K562 (cell line): ENCODE results near the gene SLC39A6.

Experiments
- ELF1 ChIP-seq: fragments of 200-800 bp; sonication (Bioruptor generic); IDR thresholded peaks from 2 replicates; pipeline ENCODE4 v1.6.1; 2016; ENCODE audit warnings: missing genetic modification characterization, missing compliant biosample characterization
- EZH2 ChIP-seq: IDR thresholded peaks from 2 replicates; pipeline ENCODE4 v1.6.1; 2012; ENCODE audit warnings: low read depth, mild to moderate bottlenecking, inconsistent platforms, low read length, borderline replicate concordance
- FUS ChIP-seq: fragments of 200-400 bp; formaldehyde crosslinking; optimal IDR thresholded peaks from 2 replicates; pipeline ENCODE3; 2017; ENCODE audit warnings: low read depth, low read length
- POLR2A ChIP-seq: fragments of 450-650 bp; conservative IDR thresholded peaks from 2 replicates; pipeline ENCODE4 v1.6.1; 2016
- RBM25 ChIP-seq: fragments of 200-400 bp; formaldehyde crosslinking; IDR thresholded peaks from 2 replicates; pipeline ENCODE4 v1.6.1; 2018; ENCODE audit warnings: low read length, low read depth, moderate library complexity; ENCODE audit not compliant: severe bottlenecking
- SPI1 ChIP-seq: IDR thresholded peaks from 2 replicates; pipeline ENCODE4 v1.6.1; 2011; ENCODE audit warnings: low read depth, low read length, control low read depth, borderline replicate concordance
- ZNF121 ChIP-seq: sonication (generic); formaldehyde crosslinking; conservative IDR thresholded peaks from 2 replicates; pipeline ENCODE4 v1.8.0; 2022; ENCODE audit warnings: missing genetic modification reagents
- ZNF133 ChIP-seq: fragments of 250-450 bp; sonication (Bioruptor Pico); IDR thresholded peaks from 2 replicates; pipeline ENCODE4 v1.4.0; 2020; ENCODE audit warnings: mild to moderate bottlenecking
- ZNF174 ChIP-seq: fragments of 250-450 bp; sonication (Bioruptor Pico); IDR thresholded peaks from 2 replicates; pipeline ENCODE4 v1.4.0; 2020; ENCODE audit warnings: mild to moderate bottlenecking
- TF ChIP-seq, protein P1 (sequence below): fragments of 450-650 bp; formaldehyde crosslinking; IDR thresholded peaks from 2 replicates; pipeline ENCODE4 v1.4.0; 2022; ENCODE audit warnings: missing genetic modification characterization
- TF ChIP-seq, protein P2 (sequence below): fragments of 450-650 bp; IDR thresholded peaks from 2 replicates; pipeline ENCODE4 v1.6.1; 2017; ENCODE audit warnings: mild to moderate bottlenecking, moderate library complexity
- TF ChIP-seq, protein P3 (sequence below), 3 experiments: IDR thresholded peaks in 2 of 3; conservative IDR thresholded peaks in 1 of 3; 2 replicates each; pipeline ENCODE4 v1.5.1; 2011 to 2012; ENCODE audit warnings: low read length in 3 of 3, mild to moderate bottlenecking in 3 of 3, control low read depth in 2 of 3, improper control_type of control experiment in 1 of 3, inconsistent platforms in 1 of 3, low read depth in 1 of 3, mixed read lengths in 1 of 3, moderate library complexity in 1 of 3; ENCODE audit not compliant: insufficient read depth in 2 of 3
- TF ChIP-seq, protein P4 (sequence below), 2 experiments: fragments of 450-650 bp in 1 of 2; sonication (generic) in 1 of 2; formaldehyde crosslinking in 1 of 2; IDR thresholded peaks; 2 replicates each; pipeline versions ENCODE4 v1.7.1 to v1.9.0; 2016 to 2022; ENCODE audit warnings: inconsistent platforms in 1 of 2, mild to moderate bottlenecking in 1 of 2, missing genetic modification reagents in 1 of 2
- TF ChIP-seq, protein P5 (sequence below): IDR thresholded peaks from 3 replicates; pipeline ENCODE4 v1.6.1; 2011; ENCODE audit warnings: borderline replicate concordance, mild to moderate bottlenecking; ENCODE audit not compliant: insufficient read length, insufficient read depth

DNA sequence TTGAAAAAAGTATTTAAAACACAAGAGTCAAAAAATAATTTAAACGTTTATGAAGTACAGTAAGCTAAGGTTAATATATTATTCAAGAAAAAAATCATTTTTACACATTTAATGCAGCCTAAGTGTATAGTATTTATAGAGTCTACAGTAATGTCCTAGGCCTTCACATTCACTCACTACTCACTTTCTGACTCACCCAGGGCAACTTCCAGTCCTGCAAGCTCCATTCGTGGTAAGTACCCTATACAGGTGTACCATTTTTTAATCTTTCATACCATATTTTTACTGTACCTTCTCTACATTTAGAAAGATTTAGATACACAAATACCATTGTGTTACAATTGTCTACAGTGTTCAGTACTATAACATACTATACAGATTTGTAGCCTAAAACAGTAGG, 40.9 kb downstream of the SLC39A6 start:
- TF ChIP-seq, protein P1, sequence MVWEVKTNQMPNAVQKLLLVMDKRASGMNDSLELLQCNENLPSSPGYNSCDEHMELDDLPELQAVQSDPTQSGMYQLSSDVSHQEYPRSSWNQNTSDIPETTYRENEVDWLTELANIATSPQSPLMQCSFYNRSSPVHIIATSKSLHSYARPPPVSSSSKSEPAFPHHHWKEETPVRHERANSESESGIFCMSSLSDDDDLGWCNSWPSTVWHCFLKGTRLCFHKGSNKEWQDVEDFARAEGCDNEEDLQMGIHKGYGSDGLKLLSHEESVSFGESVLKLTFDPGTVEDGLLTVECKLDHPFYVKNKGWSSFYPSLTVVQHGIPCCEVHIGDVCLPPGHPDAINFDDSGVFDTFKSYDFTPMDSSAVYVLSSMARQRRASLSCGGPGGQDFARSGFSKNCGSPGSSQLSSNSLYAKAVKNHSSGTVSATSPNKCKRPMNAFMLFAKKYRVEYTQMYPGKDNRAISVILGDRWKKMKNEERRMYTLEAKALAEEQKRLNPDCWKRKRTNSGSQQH (CRISPR knock-in tag), result no peak
- TF ChIP-seq ELF1 (tag), result no peak
- no peak for TF ChIP-seq ZNF121
- TF ChIP-seq POLR2A, result no peak
- no peak for TF ChIP-seq FUS
- TF ChIP-seq, protein P2, sequence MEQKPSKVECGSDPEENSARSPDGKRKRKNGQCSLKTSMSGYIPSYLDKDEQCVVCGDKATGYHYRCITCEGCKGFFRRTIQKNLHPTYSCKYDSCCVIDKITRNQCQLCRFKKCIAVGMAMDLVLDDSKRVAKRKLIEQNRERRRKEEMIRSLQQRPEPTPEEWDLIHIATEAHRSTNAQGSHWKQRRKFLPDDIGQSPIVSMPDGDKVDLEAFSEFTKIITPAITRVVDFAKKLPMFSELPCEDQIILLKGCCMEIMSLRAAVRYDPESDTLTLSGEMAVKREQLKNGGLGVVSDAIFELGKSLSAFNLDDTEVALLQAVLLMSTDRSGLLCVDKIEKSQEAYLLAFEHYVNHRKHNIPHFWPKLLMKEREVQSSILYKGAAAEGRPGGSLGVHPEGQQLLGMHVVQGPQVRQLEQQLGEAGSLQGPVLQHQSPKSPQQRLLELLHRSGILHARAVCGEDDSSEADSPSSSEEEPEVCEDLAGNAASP, result no peak
- TF ChIP-seq ZNF174 (CRISPR knock-in tag), result no peak
- TF ChIP-seq, protein P3, sequence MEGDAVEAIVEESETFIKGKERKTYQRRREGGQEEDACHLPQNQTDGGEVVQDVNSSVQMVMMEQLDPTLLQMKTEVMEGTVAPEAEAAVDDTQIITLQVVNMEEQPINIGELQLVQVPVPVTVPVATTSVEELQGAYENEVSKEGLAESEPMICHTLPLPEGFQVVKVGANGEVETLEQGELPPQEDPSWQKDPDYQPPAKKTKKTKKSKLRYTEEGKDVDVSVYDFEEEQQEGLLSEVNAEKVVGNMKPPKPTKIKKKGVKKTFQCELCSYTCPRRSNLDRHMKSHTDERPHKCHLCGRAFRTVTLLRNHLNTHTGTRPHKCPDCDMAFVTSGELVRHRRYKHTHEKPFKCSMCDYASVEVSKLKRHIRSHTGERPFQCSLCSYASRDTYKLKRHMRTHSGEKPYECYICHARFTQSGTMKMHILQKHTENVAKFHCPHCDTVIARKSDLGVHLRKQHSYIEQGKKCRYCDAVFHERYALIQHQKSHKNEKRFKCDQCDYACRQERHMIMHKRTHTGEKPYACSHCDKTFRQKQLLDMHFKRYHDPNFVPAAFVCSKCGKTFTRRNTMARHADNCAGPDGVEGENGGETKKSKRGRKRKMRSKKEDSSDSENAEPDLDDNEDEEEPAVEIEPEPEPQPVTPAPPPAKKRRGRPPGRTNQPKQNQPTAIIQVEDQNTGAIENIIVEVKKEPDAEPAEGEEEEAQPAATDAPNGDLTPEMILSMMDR (IDR thresholded peaks at IDR 0.05 in 2 of 3, conservative IDR thresholded peaks at IDR 0.05 in 1 of 3; ENCODE audit: insufficient read depth in 2 of 3, low read depth in 1 of 3, low read length in 3 of 3), result no peak
- no peak for TF ChIP-seq SPI1
- TF ChIP-seq EZH2, result no peak
- TF ChIP-seq, protein P4, sequence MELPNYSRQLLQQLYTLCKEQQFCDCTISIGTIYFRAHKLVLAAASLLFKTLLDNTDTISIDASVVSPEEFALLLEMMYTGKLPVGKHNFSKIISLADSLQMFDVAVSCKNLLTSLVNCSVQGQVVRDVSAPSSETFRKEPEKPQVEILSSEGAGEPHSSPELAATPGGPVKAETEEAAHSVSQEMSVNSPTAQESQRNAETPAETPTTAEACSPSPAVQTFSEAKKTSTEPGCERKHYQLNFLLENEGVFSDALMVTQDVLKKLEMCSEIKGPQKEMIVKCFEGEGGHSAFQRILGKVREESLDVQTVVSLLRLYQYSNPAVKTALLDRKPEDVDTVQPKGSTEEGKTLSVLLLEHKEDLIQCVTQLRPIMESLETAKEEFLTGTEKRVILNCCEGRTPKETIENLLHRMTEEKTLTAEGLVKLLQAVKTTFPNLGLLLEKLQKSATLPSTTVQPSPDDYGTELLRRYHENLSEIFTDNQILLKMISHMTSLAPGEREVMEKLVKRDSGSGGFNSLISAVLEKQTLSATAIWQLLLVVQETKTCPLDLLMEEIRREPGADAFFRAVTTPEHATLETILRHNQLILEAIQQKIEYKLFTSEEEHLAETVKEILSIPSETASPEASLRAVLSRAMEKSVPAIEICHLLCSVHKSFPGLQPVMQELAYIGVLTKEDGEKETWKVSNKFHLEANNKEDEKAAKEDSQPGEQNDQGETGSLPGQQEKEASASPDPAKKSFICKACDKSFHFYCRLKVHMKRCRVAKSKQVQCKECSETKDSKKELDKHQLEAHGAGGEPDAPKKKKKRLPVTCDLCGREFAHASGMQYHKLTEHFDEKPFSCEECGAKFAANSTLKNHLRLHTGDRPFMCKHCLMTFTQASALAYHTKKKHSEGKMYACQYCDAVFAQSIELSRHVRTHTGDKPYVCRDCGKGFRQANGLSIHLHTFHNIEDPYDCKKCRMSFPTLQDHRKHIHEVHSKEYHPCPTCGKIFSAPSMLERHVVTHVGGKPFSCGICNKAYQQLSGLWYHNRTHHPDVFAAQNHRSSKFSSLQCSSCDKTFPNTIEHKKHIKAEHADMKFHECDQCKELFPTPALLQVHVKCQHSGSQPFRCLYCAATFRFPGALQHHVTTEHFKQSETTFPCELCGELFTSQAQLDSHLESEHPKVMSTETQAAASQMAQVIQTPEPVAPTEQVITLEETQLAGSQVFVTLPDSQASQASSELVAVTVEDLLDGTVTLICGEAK (IDR thresholded peaks at IDR 0.05), result no peak
- TF ChIP-seq, protein P4 (CRISPR knock-in tag; IDR thresholded peaks at IDR 0.05), result no peak
- TF ChIP-seq, protein P5, sequence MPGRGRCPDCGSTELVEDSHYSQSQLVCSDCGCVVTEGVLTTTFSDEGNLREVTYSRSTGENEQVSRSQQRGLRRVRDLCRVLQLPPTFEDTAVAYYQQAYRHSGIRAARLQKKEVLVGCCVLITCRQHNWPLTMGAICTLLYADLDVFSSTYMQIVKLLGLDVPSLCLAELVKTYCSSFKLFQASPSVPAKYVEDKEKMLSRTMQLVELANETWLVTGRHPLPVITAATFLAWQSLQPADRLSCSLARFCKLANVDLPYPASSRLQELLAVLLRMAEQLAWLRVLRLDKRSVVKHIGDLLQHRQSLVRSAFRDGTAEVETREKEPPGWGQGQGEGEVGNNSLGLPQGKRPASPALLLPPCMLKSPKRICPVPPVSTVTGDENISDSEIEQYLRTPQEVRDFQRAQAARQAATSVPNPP, result no peak
- TF ChIP-seq ZNF133, result no peak
- no peak for TF ChIP-seq RBM25
